ENCODE measurements around the gene ROBO1. TPM values are rescaled to one million over a fixed set of nuclear protein-coding genes. Genes with fewer than 3 reads are reported as not detected.

The ROBO1 gene
- total and polyA plus RNA-seq, 2 of the 13 experiments (the other 11 are each of a cell fraction or from before 2014, with no cell fraction given): 52.2 to 71.0 TPM

- TF ChIP-seq ZNF503 (CRISPR knock-in tag; IDR thresholded peaks at IDR 0.05) (peak; percentile 62; the same call in 1 of the 2 replicates), ZNF615 (CRISPR knock-in tag; IDR thresholded peaks at IDR 0.05; ENCODE audit: borderline replicate concordance) (no peak), PAWR (CRISPR knock-in tag; IDR thresholded peaks at IDR 0.05; ENCODE audit: borderline replicate concordance) (no peak), ZNF34 (CRISPR knock-in tag; IDR thresholded peaks at IDR 0.05; ENCODE audit: borderline replicate concordance) (no peak), ZNF580 (CRISPR knock-in tag; IDR thresholded peaks at IDR 0.05; ENCODE audit: borderline replicate concordance, low read depth) (0 out of 2 replicates have a peak, but pooled peaks have one; percentile 32), SP4 (CRISPR knock-in tag; IDR thresholded peaks at IDR 0.05) (no peak), EP300 (IDR thresholded peaks at IDR 0.05; ENCODE audit: low read depth in 2 of 2, low read length in 2 of 2) (peak in 1 of 2 experiments; percentile 89; a peak in 2 of 4 replicates), EP300 (CRISPR knock-in tag; IDR thresholded peaks at IDR 0.05; ENCODE audit: borderline replicate concordance) (peak; percentile 56; the same call in 1 of the 2 replicates), SIX1 (CRISPR knock-in tag; IDR thresholded peaks at IDR 0.05; ENCODE audit: borderline replicate concordance) (peak; percentile 41; the same call in 1 of the 2 replicates), SALL1 (CRISPR knock-in tag; IDR thresholded peaks at IDR 0.05) (peak; percentile 94), PHF21A (CRISPR knock-in tag; IDR thresholded peaks at IDR 0.05) (0 out of 2 replicates have a peak, but pooled peaks have one; percentile 19), ASH2L (IDR thresholded peaks at IDR 0.05; ENCODE audit: insufficient read length, low read depth, low read length) (peak; percentile 59), SAP130 (CRISPR knock-in tag; IDR thresholded peaks at IDR 0.05; ENCODE audit: low read depth) (peak; percentile 77), ONECUT2 (CRISPR knock-in tag; IDR thresholded peaks at IDR 0.05) (0 out of 2 replicates have a peak, but pooled peaks have one; percentile 17), ZNF496 (CRISPR knock-in tag; IDR thresholded peaks at IDR 0.05; ENCODE audit: insufficient replicate concordance) (no peak), ZNF263 (CRISPR knock-in tag; IDR thresholded peaks at IDR 0.05) (no peak), HNF4A (CRISPR knock-in tag; IDR thresholded peaks at IDR 0.05) (peak; percentile 79), NFRKB (IDR thresholded peaks at IDR 0.05) (no peak), AHDC1 (CRISPR knock-in tag; IDR thresholded peaks at IDR 0.05; ENCODE audit: borderline replicate concordance) (peak; percentile 94), ZNF569 (CRISPR knock-in tag; IDR thresholded peaks at IDR 0.05; ENCODE audit: borderline replicate concordance) (no peak), ZBTB20 (CRISPR knock-in tag; IDR thresholded peaks at IDR 0.05; ENCODE audit: borderline replicate concordance, low read depth) (peak; percentile 76; the same call in 1 of the 2 replicates), RCOR2 (CRISPR knock-in tag; IDR thresholded peaks at IDR 0.05) (peak; percentile 77), NFE2L1 (CRISPR knock-in tag; IDR thresholded peaks at IDR 0.05; ENCODE audit: borderline replicate concordance) (no peak), PHF8 (CRISPR knock-in tag; IDR thresholded peaks at IDR 0.05) (no peak), ZNF550 (CRISPR knock-in tag; IDR thresholded peaks at IDR 0.05; ENCODE audit: borderline replicate concordance) (no peak)
Measured at GRCh38 chr3:78993375-78993774, 774.4 kb downstream of the ROBO1 start (continued).
